Lung (tissue), 10 donors: ENCODE data around the gene DHRS4. TPM values are rescaled to one million over a fixed set of nuclear protein-coding genes. Genes with fewer than 3 reads are reported as not detected.
"Not testable (repeated sequence)": the region's sequence is repeated elsewhere in the genome, so short reads cannot be mapped to it uniquely, and the experiment has no call there.

Source experiments
- ATAC-seq: fragments of 200-7000 bp; cut with Tn5 transposase; one replicate; pipeline ENCODE4 v1.9.1; 2020; ENCODE audit warnings: moderate number of reproducible peaks; ENCODE audit not compliant: insufficient read depth, low FRiP score
- DNase-seq, 3 donors: peaks; one replicate each; pipeline ENCODE4 v3.0.0-alpha.2; 2013 to 2017
- H3K27ac ChIP-seq, 2 donors: one replicate each; pipeline ENCODE4 v1.5.1; 2013; ENCODE audit warnings: mild to moderate bottlenecking in 2 of 2, moderate library complexity in 2 of 2, control low read depth in 1 of 2, inconsistent platforms in 1 of 2, low read depth in 1 of 2, low read length in 1 of 2
- H3K27me3 ChIP-seq, 3 donors: one replicate each; pipeline ENCODE4 v1.5.1; 2013; ENCODE audit warnings: low read length in 2 of 3; ENCODE audit not compliant: control insufficient read depth in 3 of 3, insufficient read depth in 3 of 3
- H3K36me3 ChIP-seq, 4 donors: one replicate each; pipeline ENCODE4 v1.5.1; 2013; ENCODE audit warnings: low read length in 4 of 4, mild to moderate bottlenecking in 1 of 4, moderate library complexity in 1 of 4; ENCODE audit not compliant: control insufficient read depth in 4 of 4, insufficient read depth in 4 of 4
- H3K4me1 ChIP-seq, 5 donors: one replicate each; pipeline ENCODE4 v1.5.1; 2013; ENCODE audit warnings: low read length in 5 of 5, mild to moderate bottlenecking in 2 of 5, moderate library complexity in 1 of 5; ENCODE audit not compliant: control insufficient read depth in 5 of 5, insufficient read depth in 5 of 5
- H3K4me3 ChIP-seq: one replicate; pipeline ENCODE4 v1.5.1; 2013; ENCODE audit warnings: mild to moderate bottlenecking, control low read depth, moderate library complexity
- H3K9ac ChIP-seq, 2 donors: one replicate each; pipeline ENCODE4 v1.5.1; 2013; ENCODE audit warnings: low read length in 2 of 2, control low read depth in 1 of 2; ENCODE audit not compliant: insufficient read depth in 1 of 2
- H3K9me3 ChIP-seq, 4 donors: one replicate each; pipeline ENCODE4 v1.5.1; 2013; ENCODE audit warnings: low read length in 3 of 4, mild to moderate bottlenecking in 1 of 4, moderate library complexity in 1 of 4; ENCODE audit not compliant: control insufficient read depth in 4 of 4, insufficient read depth in 3 of 4
- WGBS, 2 donors: extraction: QIAGEN DNeasy Blood & Tissue Kit; methylation state at CpG; one replicate each; pipeline ENCODE4 v1.1.7; 2013; 5-methylcytosine and 5-hydroxymethylcytosine counted together
- polyA plus RNA-seq, 2 donors: library from polyadenylated mRNA; stranded (reverse); fragments of 200-250 nt; gene quantifications; one replicate each; pipeline ENCODE4 v1.2.1, GENCODE V29; 2013
- total RNA-seq, 2 donors: library from RNA; depleted of rRNA in 1 of 2; stranded (reverse); fragments of >200 nt in 1 of 2; gene quantifications; one replicate each; pipeline ENCODE4 v1.2.1, GENCODE V29; 2014 to 2021
- donor health status: Bipolar disorder and iron deficiency.
- donor health status: healthy.
- donor health status: DM: yes; HTN: yes; CAD: no.

The DHRS4 gene
- total and polyA plus RNA-seq, 4 donors: 36.0 to 45.9 (median 41.2) TPM

GRCh38 chr14:23957913-23958569 lies 4.5 kb downstream of the DHRS4 start:
- H3K9ac ChIP-seq, H3K36me3 ChIP-seq, ATAC-seq, H3K9me3 ChIP-seq, DNase-seq, H3K27ac ChIP-seq, H3K4me1 ChIP-seq, H3K4me3 ChIP-seq, H3K27me3 ChIP-seq: not testable (repeated sequence)
- WGBS, 2 donors: 92 to 95% methylated on average over 9 of the region's 9 CpGs

GRCh38 chr14:23960899-23961298 lies 7.3 kb downstream of the DHRS4 start:
- H3K9me3 ChIP-seq, H3K9ac ChIP-seq, H3K36me3 ChIP-seq, DNase-seq, H3K4me3 ChIP-seq, ATAC-seq, H3K27me3 ChIP-seq, H3K4me1 ChIP-seq, H3K27ac ChIP-seq: not testable (repeated sequence)

GRCh38 chr14:23961704-23962103 lies 8.1 kb downstream of the DHRS4 start:
- H3K9me3 ChIP-seq, DNase-seq, H3K4me1 ChIP-seq, H3K36me3 ChIP-seq, H3K27me3 ChIP-seq, ATAC-seq, H3K4me3 ChIP-seq, H3K27ac ChIP-seq, H3K9ac ChIP-seq: not testable (repeated sequence)
- WGBS, 2 donors: 100% methylated on average over 1 of the region's 2 CpGs

- H3K36me3 ChIP-seq, H3K9me3 ChIP-seq, H3K27me3 ChIP-seq, H3K4me1 ChIP-seq, DNase-seq, ATAC-seq, H3K9ac ChIP-seq, H3K27ac ChIP-seq, H3K4me3 ChIP-seq: not testable (repeated sequence)
- WGBS, 2 donors: 44 to 65% methylated on average over 1 of the region's 9 CpGs
These were observed 15.5 kb downstream of the DHRS4 start for GRCh38 chr14:23969130-23969480.

- not testable (repeated sequence) for H3K4me3 ChIP-seq, H3K9ac ChIP-seq, H3K9me3 ChIP-seq, H3K27me3 ChIP-seq, H3K36me3 ChIP-seq, H3K27ac ChIP-seq, H3K4me1 ChIP-seq
- WGBS, 2 donors: 9 to 10% methylated on average over 46 to 58 of the region's 61 CpGs
- ATAC-seq (peak; percentile 87), DNase-seq (peak; percentile 40 to 70 (median 53))
These were observed 16.1 kb downstream of the DHRS4 start for GRCh38 chr14:23969481-23970282.

GRCh38 chr14:23970283-23970659 lies 16.7 kb downstream of the DHRS4 start:
- H3K9me3 ChIP-seq, H3K4me3 ChIP-seq, H3K4me1 ChIP-seq, H3K27me3 ChIP-seq, H3K9ac ChIP-seq, DNase-seq, H3K27ac ChIP-seq, ATAC-seq, H3K36me3 ChIP-seq: not testable (repeated sequence)
- WGBS, 2 donors: 73 to 81% methylated on average over 13 to 14 of the region's 15 CpGs

GRCh38 chr14:23973178-23973577 lies 19.6 kb downstream of the DHRS4 start:
- not testable (repeated sequence) for DNase-seq, ATAC-seq, H3K27ac ChIP-seq, H3K4me1 ChIP-seq, H3K36me3 ChIP-seq, H3K9ac ChIP-seq, H3K27me3 ChIP-seq, H3K4me3 ChIP-seq, H3K9me3 ChIP-seq
- 83 to 90% methylated on average over 8 of the region's 8 CpGs for WGBS, 2 donors

- not testable (repeated sequence) for H3K4me1 ChIP-seq, H3K27ac ChIP-seq, H3K36me3 ChIP-seq, DNase-seq, H3K27me3 ChIP-seq, H3K9ac ChIP-seq, ATAC-seq, H3K9me3 ChIP-seq, H3K4me3 ChIP-seq
These were observed 20.5 kb downstream of the DHRS4 start for GRCh38 chr14:23974041-23974440.
